Psoas muscle (tissue), 8 donors: ENCODE data around the gene EREG. TPM values are rescaled to one million over a fixed set of nuclear protein-coding genes. Genes with fewer than 3 reads are reported as not detected.

Experiments used
- ATAC-seq, 4 donors: fragments of 200-7000 bp; cut with Tn5 transposase; one replicate each; pipeline ENCODE4 v1.9.1; 2020; ENCODE audit warnings: moderate library complexity in 3 of 4, mild to moderate bottlenecking in 2 of 4
- DNase-seq, 2 donors: peaks; one replicate each; pipeline ENCODE4 v3.0.0-alpha.2; 2020
- H3K27ac ChIP-seq: fragments of 200-600 bp; one replicate; pipeline ENCODE4 v1.8.0; 2022
- H3K27me3 ChIP-seq, 3 donors: fragments of 200-600 bp in 1 of 3; one replicate each; pipeline versions ENCODE4 v1.6.1 to v1.8.0; 2013 to 2022; ENCODE audit warnings: low read length in 2 of 3, mild to moderate bottlenecking in 2 of 3, moderate library complexity in 1 of 3; ENCODE audit not compliant: insufficient read depth in 3 of 3
- H3K36me3 ChIP-seq, 2 donors: fragments of 200-600 bp in 1 of 2; one replicate each; pipeline versions ENCODE4 v1.6.1 to v1.8.0; 2013 to 2022; ENCODE audit warnings: low read depth in 1 of 2, mild to moderate bottlenecking in 1 of 2, moderate library complexity in 1 of 2; ENCODE audit not compliant: insufficient read depth in 1 of 2
- H3K4me1 ChIP-seq: fragments of 200-600 bp; one replicate; pipeline ENCODE4 v1.8.0; 2022
- H3K4me3 ChIP-seq: fragments of 200-600 bp; one replicate; pipeline ENCODE4 v1.8.0; 2022; ENCODE audit warnings: mild to moderate bottlenecking
- H3K9me3 ChIP-seq: fragments of 200-600 bp; one replicate; pipeline ENCODE4 v1.8.0; 2022
- WGBS, 3 donors: extraction: QIAGEN DNeasy Blood & Tissue Kit; methylation state at CpG; one replicate each; pipeline versions ENCODE4 v1.1.6 to v1.1.7; 2013; 5-methylcytosine and 5-hydroxymethylcytosine counted together
- intact Hi-C, 2 donors: fragments of 100-400 bp; cut with DNase I; formaldehyde crosslinking; loops; one replicate each; pipeline versions ENCODE4 v1.11.0 to v1.14.2; 2022
- polyA plus RNA-seq, 3 donors: library from polyadenylated mRNA; stranded (reverse); fragments of 200-250 nt; gene quantifications; one replicate each; pipeline ENCODE4 v1.2.3, GENCODE V29; 2013
- total RNA-seq, 4 donors: library from RNA; stranded (reverse); fragmentation: NEBNext Ultra II Directional in 2 of 4; extraction: Animal tissue kit (Norgen Biotek cat#: 25700) in 2 of 4; gene quantifications; one replicate each; pipeline versions ENCODE4 v1.2.1 to v1.2.4, GENCODE V29; 2021 to 2023
- TF ChIP-seq, protein P1 (sequence below): fragments of 200-600 bp; IDR thresholded peaks from one replicate; pipeline ENCODE4 v1.8.0; 2022; ENCODE audit warnings: antibody characterized with exemption
- donor health status: healthy with polysubstance abuse.
- donor health status: DM: no; HTN: no; CAD: no; lungs with moderate emphysema.
- donor health status: Bipolar disorder and iron deficiency.
- donor health status: healthy.
- donor health status: DM: yes; HTN: yes; CAD: no.
- donor health status: DM: no; HTN: no; CAD: no.
- donor health status: DM: no; HTN: no; CAD: no.
- donor health status: DM: yes; HTN: yes; CAD: no.

The EREG gene
- total and polyA plus RNA-seq, 7 donors, result 0.03 to 0.20 TPM; not detected in 5

DNA sequence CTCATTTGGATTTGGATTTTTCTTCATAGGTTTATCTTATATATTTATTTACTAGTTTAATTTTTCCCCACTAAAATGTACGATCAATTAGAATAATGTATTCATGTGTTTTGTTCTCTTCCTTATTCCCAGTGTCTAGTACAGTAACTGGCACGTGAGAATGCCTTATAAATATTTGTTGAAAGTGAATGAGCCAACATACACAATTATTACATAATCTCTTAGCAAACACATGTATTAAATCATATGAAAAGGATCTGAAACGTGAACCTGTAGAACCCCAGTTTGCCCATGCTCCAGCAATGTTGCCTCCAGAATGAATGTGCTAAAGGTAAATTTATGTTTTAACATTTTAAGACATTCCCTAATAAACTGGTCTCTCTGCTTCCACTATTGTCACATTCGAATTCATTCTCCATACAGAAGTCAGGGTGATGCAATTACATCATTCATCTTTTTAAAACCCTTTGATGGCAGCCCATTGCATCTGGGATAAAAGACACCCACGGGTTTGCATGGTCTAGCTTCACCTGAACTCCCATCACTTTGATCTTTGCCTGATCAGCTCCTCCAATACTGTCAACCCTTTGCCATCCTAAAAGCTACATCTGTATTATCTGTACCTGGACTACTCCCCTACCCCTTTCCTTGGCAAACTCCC is 49.3 kb downstream of the EREG start:
- no peaks in the 10 kb centered on the region for H3K27me3 ChIP-seq
- ATAC-seq (no peak), DNase-seq (no peak)
- WGBS, 3 donors, result 61 to 67% (median 61%) methylated on average over 5 of the region's 5 CpGs
- H3K27ac ChIP-seq, result no peak overlapping the region
- no peaks in the 10 kb centered on the region for H3K36me3 ChIP-seq
- intact Hi-C loops, result no loop called here
- no peak overlapping the region for H3K4me3 ChIP-seq
- TF ChIP-seq, protein P1, sequence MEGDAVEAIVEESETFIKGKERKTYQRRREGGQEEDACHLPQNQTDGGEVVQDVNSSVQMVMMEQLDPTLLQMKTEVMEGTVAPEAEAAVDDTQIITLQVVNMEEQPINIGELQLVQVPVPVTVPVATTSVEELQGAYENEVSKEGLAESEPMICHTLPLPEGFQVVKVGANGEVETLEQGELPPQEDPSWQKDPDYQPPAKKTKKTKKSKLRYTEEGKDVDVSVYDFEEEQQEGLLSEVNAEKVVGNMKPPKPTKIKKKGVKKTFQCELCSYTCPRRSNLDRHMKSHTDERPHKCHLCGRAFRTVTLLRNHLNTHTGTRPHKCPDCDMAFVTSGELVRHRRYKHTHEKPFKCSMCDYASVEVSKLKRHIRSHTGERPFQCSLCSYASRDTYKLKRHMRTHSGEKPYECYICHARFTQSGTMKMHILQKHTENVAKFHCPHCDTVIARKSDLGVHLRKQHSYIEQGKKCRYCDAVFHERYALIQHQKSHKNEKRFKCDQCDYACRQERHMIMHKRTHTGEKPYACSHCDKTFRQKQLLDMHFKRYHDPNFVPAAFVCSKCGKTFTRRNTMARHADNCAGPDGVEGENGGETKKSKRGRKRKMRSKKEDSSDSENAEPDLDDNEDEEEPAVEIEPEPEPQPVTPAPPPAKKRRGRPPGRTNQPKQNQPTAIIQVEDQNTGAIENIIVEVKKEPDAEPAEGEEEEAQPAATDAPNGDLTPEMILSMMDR, result no peak
- H3K4me1 ChIP-seq, result no peaks in the 10 kb centered on the region
- H3K9me3 ChIP-seq, result no peaks in the 10 kb centered on the region

DNA sequence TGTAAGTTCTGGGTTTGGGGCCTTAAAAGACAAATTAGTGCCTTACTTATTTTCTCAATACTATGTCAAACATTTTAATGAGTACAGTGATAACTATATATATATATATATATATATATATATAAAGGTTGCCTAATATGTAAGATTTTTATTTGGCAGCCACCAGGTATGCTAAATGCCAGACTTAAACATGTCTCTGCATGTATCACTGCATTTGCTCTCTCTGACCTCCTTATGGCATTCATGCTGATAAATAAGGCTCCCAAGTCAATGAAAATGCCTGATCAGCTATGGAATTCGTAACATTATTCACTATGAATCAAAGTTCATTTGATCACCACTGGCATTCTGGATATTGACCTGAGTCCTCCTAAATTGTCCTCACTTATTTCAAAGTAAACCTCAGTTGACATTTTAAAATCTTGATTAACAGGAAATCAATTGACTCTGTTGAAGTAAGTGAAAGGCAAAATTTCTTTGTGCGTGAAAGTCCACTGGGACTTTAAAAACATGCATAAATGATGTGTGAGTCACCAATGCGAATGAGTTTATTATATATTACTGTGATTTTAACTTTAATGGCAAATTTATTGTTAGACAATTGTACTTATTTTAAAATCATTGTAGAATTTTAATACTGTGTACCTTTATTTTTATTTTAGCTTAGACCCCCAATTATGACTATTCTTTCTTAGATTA is 50.8 kb downstream of the EREG start:
- TF ChIP-seq, protein P1, result no peak
- intact Hi-C loops, result no loop called here
- Histone ChIP-seq H3K36me3 (no peaks in the 10 kb centered on the region), H3K27ac (no peak overlapping the region), H3K9me3 (no peaks in the 10 kb centered on the region), H3K4me3 (no peak overlapping the region), H3K27me3 (no peaks in the 10 kb centered on the region), H3K4me1 (no peaks in the 10 kb centered on the region)
- DNase-seq, result no peak
- ATAC-seq, result no peak
- whole genome bisulfite sequencing, 3 donors, result 79 to 81% (median 79%) methylated on average over 3 of the region's 3 CpGs

- intact Hi-C loops, result no loop called here
- no peak overlapping the region for H3K4me3 ChIP-seq
- no peaks in the 10 kb centered on the region for H3K27me3 ChIP-seq
- H3K27ac ChIP-seq, result no peak overlapping the region
- ATAC-seq, result no peak
- TF ChIP-seq, protein P1, result no peak
- no peaks in the 10 kb centered on the region for H3K9me3 ChIP-seq
- no peaks in the 10 kb centered on the region for H3K36me3 ChIP-seq
- no peaks in the 10 kb centered on the region for H3K4me1 ChIP-seq
- DNase-seq, result no peak
- WGBS, 3 donors, result 66 to 74% (median 71%) methylated on average over 6 of the region's 6 CpGs
These were observed 53.2 kb downstream of the EREG start for GRCh38 chr4:74418063-74418670.

DNA sequence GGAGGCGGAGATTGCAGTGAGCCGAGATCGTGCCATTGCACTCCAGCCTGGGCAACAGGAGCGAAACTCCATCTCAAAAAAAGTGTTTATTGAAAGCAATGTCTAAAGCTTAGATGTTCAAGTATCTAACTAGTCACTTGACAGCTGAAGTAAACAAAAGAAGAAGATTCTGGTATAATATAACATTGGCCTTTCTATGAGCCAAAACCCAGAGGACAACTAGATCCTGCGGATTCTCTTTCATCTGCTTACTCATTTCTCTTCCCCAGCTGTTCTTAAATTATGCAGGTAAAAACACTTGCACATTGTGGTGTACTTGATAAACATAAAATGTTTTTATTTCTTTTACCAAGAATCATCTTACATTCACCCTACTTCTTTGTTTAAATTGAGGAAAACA is 55.9 kb downstream of the EREG start:
- no peak overlapping the region for H3K4me3 ChIP-seq
- ATAC-seq, result no peak
- intact Hi-C loops, result no loop called here
- H3K4me1 ChIP-seq, result no peaks in the 10 kb centered on the region
- no peak overlapping the region for H3K27ac ChIP-seq
- no peaks in the 10 kb centered on the region for H3K36me3 ChIP-seq
- TF ChIP-seq, protein P1, result no peak
- no peaks in the 10 kb centered on the region for H3K9me3 ChIP-seq
- DNase-seq, result no peak
- WGBS, 3 donors, result 81 to 94% (median 85%) methylated on average over 4 to 5 of the region's 5 CpGs
- H3K27me3 ChIP-seq, result no peaks in the 10 kb centered on the region
